Measurements from ENCODE around the gene RPLP1.

- TF ChIP-seq CTCF (IDR thresholded peaks at IDR 0.05) (no peak), POLR2A (IDR thresholded peaks at IDR 0.05) (no peak), POLR2AphosphoS5 (IDR thresholded peaks at IDR 0.05) (no peak)
These were observed 34.0 kb downstream of the RPLP1 start for GRCh38 chr15:69486481-69487110.
